ENCODE measurements around the gene DPEP2. TPM values are rescaled to one million over a fixed set of nuclear protein-coding genes. Genes with fewer than 3 reads are reported as not detected.

The DPEP2 gene
- total RNA-seq, 1 donor from 2014 or later, result 0.23 TPM

DNA sequence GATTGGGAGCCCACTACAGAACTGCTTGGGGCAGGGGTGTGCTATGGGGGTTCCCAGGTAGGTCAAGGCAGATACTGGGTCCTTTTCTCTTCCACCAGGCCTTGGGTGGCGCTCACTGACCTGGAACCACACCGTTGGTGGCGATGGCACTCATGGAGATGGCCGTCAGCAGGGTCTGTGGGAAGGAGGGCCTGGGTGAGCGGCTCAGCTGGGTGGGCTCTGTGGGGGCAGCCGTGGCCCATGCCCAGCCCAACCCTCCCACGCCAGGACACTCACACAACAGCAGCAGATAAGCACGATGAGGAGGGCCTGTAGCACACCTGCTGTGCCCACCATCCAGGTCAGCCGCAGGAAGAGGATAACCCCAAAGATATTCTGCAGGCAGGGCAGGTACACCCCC, 41.7 kb downstream of the DPEP2 start:
- no peak for DNase-seq (ENCODE audit: extremely low read depth, low read depth, low spot score)

DNA sequence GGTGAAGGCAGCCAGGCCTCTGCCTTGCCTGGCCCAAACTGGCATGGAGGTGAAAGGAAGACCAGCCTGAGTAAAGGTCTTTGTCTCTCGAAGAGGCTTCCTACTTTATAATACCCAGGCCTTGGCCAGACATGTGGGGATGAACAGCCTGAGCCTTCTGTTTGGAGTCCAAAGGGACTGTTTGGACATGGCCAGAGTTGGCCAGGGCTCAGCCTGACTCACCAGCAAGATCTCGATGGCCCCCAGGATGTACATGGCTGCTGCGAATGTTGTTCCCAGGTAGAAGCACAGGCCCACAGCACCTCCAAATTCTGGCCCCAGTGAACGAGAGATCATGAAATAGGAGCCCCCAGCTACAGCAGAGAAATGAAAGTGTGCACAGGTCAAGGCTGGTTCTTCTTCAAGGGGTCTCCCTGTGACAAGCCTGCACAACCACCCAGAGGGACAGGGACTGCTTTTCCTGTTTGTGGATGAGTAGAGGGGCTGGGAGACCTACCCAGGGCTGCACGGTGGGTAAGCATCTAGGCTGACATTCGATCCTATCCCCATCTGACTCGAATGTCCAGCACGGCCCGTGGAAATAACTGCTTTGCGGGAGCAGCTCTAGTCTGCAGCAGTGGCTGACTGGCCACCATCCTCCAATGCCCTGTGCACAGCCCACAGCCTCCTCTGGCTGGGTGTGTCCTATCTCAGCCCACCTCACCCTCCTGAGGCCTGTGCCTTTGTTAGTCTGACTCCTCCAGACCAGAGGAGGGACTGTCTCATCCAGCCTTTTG, 44.7 kb downstream of the DPEP2 start:
- DNase-seq (ENCODE audit: extremely low read depth, low read depth, low spot score), result no peak

DNA sequence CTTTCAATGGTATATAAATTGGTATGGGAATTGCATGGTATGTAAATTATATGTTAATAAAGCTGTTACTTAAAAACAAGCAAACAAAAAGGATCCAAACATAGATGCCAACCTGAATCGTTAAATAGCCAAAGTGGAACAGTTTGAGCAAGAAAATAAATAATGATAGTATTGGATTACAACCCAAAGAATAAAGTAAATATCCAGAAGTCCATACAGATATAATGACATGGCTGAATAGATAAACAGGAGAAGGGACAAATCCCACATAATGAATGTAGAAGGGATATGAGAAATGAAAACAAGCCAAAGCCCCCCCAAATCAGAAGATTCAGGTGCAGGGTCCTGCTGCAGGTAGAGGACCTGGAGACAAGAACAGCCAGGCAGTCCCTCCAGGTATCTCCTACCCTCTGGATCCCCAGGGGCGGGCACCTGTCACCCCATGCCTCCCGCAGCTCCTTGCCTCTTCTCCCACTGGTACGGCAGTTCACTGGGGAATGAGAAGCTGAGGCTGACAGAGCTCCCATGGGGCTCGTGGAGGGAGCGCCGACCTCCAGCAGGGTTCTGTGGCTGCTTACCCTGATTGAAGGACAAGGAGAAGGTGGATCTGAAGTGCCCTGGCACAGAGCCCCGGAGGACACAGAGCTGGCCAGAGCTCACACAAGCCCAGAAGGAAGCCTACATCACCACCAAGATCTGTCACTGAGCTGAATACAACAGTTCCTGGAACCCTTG, 45.5 kb downstream of the DPEP2 start:
- DNase-seq (ENCODE audit: extremely low read depth, low read depth, low spot score), result no peak

DNA sequence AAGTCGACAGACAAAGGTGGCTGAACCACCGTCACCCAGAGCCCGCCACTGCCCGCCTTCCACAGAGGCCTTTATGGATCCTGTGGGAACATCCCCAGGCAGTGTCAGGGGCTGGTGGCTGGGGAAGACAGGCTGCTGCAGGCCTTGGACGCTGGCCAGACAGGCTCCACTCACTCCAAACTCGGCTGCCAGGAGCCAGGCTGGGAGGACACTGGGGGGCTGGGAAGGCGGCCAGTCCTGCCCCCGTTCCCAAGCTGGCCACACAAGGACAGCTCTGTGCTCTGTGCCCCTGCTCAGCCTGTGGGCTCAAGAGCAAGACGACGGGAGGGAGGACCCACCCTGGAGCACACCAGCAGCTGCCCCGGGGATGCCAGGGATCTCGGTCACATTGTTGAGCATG, 47.8 kb downstream of the DPEP2 start:
- DNase-seq (ENCODE audit: extremely low read depth, low read depth, low spot score), result no peak

DNA sequence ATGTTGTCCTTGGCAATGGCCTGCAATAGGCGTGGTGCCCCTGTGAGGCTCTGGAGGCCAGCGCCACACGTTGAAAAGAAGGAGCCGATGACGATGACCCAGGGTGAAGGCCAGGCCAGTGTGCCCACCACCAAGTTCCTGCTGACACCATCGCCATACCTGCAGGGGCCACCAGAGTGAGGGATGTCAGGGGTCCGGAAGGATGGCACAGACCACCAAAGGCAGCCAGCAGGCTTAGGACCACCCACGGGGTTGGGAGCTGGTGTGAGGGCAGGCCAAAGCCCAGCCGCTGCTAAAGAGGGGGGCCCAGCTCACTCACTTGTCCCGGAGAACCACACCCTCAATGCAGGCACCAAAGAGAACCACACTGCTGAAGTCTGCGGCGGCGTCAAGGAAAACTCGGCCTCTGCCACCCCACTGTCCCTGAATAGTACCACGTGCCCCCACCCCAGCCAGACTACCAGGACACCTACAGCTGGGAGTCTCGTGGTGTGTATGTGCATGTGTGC, 48.9 kb downstream of the DPEP2 start:
- no peak for DNase-seq (ENCODE audit: extremely low read depth, low read depth, low spot score)

DNA sequence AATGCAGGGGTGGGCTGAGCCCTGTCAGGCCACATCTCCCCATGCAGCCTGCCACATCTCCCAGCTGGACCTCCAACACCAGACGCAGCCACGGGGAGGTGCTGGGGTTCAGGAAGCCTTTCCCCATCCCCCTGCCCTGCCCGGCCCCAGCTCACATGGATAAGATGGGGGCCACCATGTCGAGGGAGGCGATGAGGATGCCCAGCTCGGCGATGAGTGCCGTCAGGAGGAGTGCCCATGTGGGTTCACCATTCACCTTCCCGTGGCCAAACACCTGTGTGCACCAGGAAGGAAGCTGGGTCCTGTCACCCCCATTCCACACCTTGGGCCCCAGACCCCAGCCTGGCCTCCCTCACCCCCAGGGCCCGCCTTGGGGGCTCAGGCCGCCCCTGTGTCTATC, 49.6 kb downstream of the DPEP2 start:
- no peak for DNase-seq (ENCODE audit: extremely low read depth, low read depth, low spot score)

DNA sequence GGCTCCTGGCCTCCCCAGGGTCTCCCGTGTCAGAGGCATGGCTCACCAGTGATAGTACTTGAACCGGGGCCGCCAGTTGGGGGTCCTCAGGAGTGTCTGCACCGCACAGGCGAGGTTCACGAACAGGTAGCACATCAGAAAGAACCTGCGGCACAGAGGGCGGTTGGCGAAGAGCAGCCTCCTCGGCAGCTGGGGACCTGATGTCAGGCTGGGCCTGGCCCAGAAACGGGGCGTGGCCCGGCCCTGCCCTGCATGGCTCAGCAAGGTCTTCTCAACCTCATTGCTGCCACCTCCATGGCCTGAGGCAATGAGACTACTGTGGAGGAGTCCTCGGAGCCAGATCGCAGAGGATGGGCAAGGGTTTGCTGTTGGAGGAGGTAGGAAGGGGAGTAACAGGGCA, 51.3 kb downstream of the DPEP2 start:
- DNase-seq (ENCODE audit: extremely low read depth, low read depth, low spot score), result no peak

DNA sequence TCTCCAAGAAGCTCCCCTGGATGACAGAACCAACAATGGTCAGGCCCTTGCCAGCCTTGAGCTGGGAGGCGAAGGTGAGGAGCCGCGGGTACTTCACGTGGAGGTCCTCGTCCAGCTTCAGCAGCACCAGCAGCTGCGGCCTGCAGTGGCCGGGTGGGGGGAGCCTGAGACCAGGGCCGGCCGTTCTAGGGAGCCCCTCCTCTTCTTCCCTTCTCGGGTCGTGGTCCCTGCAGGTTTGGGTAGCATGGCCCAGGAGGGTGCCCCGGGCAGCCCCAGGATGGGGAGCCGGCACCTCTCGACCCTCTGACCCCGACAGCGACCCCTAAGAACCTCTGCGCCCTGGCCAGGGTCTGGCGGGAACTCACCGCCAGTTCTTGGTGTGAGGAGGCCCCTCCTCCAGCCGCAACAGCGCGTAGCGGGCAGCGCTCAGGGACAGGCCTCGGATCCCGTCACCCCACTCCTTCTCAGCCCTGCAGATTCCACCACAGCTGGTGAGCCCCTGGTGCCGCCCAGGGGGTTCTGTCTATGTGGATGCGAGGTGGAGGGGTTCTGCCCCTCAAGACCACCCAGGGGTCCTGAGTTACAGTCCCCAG, 52.2 kb downstream of the DPEP2 start:
- DNase-seq (ENCODE audit: extremely low read depth, low read depth, low spot score), result no peak

DNA sequence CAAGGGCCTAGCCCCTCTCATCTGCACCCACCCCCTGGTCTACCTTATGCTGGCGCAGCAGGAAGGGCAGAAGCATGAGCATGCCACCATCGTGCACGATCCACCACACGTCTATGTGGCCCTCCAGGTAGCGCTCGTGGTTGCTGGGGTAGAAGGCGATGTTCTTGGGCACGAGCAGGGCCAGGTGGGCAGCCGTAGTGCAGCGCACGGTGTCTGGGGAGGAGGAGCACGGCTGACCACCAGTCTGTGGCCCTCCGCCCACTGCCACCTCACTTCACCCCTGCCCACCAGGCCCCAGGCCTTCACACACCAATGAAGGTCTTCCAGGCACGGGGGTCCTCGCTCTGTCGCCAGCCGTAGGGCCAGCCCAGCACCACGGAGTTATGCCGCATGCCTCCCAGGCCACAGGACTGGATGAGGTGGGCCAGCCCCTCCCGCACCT, 53.1 kb downstream of the DPEP2 start:
- DNase-seq (ENCODE audit: extremely low read depth, low read depth, low spot score), result no peak

DNA sequence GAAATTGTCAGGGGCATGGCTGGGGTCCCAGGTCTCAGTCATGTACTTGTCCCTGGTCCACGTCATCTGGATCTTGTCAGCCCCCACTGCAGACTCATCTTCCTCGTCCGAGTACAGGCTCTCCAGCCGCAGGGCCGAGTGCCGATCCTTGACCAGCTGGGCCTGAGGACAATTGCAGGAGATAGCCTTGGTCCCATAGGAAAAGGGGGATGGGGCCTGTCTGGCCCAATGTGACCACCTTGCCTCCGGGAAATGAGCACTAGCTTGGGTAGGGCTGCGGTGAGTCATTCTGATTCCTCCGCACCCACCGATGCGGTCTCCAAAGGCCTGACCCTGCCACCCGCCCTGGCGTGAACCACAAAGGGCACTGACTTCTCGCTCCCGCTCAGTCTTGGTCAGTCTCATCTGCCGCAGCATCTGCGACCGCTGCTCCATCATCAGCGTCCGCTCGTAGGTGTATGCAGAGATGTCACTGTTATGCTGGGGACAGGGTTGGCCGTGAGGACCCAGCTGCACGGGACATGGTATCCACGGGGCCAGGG, 53.8 kb downstream of the DPEP2 start:
- no peak for DNase-seq (ENCODE audit: extremely low read depth, low read depth, low spot score)

DNA sequence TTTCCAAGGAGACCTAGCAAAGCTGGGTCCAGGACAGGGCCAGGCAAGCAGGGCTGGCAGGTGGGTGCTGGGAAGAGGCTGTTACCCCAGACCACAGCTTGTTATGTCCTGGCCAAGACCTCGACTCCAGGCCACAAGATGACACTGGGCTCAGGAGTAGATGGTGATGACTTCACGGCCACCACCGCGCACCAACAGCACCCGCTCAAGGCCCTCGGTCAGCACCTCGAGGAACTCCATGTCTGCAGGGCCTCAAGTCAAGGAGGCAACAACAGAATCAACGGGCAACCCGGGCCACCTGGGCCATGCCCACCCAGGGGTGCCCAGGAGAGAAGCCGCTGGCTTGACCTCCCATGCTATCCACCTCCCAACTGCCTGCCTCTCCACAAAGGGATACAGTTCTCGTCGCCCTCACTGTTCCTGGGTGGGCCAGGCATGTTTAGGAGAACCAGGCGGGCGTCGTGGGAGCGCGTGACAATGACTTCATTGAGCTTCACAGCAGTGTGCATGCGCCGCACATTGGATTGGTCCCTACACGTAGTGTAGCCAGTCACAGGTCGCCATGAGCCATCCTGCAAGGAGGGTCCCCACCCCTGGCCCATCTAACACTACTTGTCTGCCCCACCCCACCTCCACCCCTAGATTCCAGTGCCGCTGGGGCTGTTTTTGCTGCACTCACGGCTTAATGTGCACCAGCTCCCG, 54.4 kb downstream of the DPEP2 start:
- DNase-seq (ENCODE audit: extremely low read depth, low read depth, low spot score), result no peak

DNA sequence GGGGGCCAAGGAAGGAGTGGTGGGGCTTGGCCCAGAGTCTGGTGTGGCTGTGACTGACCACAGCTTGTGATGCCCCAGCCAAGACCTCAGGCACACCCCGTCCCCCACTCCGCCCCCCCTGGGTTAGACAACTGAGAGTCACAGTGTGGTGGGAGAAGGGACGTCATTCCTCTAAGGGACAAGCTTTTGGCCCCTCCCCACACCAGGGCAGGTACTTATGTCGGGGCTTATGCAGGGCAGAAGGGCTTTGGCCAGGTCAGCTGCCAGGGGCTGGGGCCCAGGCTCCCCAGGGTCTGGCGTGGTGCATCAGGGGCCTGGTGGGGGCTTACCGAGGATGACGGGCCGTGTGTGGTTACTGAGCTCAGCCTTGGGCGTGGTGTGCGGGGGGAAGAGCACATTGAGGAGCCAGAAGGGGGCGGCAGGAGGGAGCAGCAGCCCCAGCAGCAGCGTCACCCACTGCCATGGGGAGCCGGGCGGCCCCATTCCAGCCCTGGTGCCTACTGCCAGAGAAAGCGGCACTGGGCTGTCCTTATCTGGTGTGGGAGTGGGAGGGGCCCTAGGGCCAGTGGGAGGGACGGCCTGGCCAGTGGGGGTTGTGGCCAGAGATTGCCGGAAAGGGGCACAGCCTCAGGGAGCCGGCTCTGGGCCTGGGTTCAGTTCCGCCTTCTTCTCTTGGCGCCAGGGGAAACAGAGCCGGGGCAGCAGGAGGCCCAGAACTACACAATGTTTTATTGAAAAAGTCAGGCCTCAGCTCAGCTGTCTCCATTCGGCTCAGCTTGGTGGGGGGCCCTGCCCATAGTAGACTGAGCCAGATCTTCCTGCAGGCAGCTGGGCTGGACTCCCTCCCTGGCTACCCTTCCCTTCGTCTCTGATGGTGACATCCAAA, 55.4 kb downstream of the DPEP2 start, which contains the start of gene LCAT:
LCAT (minus strand) TSS at position 502 of the 886 bp plus-strand sequence; CDS start at position 483, 19 bp downstream.
- DNase-seq (ENCODE audit: extremely low read depth, low read depth, low spot score), result no peak

DNA sequence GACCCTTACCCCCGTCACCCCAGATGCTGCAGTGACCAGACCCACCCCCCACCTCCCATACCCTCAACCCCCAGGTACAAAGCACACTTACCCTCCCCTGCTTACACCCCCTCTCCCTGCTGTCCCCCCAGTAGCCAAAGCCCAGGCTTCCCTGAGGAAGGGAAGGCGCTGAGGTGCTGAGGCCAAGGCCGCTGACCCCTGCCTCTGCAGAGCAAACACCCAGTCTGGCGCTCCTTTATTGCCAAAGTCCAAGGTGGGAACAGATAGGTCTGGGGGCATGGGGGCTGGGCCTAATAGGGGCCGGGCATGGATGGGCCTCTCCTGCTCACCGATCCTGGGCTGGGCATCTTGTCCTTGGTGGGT, 56.0 kb downstream of the DPEP2 start:
- no peak for DNase-seq (ENCODE audit: extremely low read depth, low read depth, low spot score)

DNA sequence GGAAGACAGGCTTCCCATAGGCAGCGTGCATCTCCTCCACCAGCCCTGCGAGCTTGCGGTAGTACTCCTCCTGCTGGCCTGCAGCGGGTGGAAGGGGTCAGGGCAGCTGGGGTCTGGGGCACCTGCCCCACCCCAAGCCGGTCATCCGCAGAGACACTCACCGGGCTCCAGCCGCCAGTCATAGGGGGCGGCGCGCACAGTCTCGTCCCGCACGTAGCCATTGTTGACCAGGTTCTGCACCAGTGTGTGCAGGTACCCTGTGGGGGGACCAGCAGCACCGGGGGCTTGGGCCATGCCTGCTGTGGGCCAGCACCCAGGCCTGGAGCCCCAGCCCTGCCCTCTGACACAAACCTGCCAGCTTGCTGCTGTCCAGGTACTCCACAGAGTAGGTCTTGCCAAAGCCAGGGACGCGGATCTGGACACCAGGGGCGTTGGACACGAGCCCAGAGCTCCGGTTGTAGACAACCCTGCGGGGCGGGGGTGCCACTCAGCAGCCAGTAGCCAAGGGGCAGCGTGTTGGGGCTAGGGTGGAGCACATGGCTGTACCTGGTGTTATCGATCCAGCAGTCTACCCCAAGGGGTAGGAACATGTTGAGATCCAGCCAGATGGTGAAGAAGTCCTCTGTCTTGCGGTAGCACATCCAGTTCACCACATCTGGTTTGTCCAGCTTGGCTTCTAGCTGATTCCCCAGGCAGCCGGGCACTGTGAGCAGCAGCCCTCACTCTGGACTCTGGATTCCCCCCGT, 56.6 kb downstream of the DPEP2 start:
- no peak for DNase-seq (ENCODE audit: extremely low read depth, low read depth, low spot score)

DNA sequence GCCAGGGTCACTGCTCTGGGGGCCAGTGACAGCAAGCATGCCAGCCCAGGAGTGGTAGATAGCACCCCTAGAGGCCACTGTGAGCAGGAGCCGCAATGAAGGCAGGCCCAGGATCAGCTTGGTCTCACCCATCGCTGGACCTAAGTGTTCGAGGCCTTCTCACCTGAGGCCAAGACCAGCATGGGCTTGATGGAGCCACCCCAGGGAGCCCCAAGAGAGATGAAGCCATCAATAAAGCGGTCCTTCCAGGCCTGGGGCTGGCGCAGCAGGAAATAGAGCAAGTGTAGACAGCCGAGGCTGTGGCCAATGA, 57.1 kb downstream of the DPEP2 start:
- no peak for DNase-seq (ENCODE audit: extremely low read depth, low read depth, low spot score)

DNA sequence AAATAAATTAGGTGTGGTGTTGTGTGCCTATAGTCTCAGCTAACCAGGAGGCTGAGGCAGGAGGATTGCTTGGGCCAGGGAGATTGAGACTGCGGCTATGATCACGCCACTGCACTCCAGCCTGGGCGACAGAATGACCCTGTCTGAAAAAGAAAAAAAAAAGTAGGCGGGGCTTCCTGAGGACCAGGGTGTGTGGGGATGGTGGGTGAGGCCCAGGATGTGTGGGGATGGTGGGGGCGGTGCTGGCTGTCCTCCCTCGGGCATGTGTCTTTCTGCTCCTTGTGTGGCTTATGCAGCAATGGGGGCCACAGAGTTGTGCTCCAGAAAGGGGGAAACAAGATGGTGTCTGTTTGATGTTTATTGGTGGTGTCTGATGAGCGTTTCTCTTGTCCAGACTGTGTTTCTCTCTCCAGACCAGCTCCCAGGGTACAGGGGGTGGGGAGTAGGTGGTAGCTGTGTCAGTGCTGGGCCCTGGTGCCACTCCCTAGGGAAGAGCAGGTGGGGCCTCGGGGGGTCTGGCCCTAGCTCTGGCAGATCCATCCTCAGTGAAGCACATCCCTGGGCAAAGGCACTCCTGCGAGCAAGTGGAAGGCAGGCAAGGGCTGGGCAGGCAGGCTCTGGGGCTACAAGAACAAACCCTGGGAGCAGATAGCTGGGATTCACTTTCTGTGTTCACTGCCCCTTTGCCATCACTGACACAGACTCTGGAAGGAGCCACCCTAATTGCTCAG, 57.6 kb downstream of the DPEP2 start:
- no peak for DNase-seq (ENCODE audit: extremely low read depth, low read depth, low spot score)

DNA sequence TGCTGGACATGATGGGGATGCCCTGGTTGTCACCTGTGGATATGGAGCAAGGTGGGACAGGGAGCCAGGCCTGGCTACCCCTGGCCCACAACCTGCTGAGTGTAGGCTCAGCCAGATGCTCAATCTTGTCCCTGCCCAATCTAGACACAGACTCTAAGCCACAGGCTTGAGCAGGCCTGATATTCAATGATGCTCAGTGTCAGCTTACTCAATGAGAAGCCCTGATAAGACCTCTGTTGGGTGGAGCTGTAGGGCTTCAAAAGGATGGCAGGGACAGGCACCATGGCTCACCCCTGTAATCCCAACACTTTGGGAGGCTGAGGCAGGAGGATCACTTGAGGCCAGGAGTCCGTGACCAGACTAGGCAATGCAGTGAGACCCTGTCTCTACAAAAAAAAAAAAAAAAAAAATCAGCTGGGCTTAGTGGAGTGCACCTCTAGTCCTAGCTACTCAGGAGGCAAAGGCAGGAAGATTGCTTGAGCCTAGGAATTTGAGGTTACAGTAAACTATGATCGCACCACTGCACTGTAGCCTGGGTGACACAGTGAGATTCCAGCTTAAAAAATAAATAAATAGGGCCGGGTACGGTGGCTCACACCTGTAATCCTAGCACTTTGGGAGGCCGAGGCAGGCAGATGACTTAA, 58.7 kb downstream of the DPEP2 start:
- DNase-seq (ENCODE audit: extremely low read depth, low read depth, low spot score), result no peak
